ENCODE measurements around the gene C19orf73.
A peak's percentile ranks its signal among the peaks of the same experiment; 100 is the strongest.

The C19orf73 gene

GRCh38 chr19:49118565-49119410 is at the start of gene C19orf73:
Gene C19orf73, minus strand, starts transcription at chr19:49119143. Its CDS starts 121 bp downstream, at chr19:49119022.
- TF ChIP-seq, protein P1, sequence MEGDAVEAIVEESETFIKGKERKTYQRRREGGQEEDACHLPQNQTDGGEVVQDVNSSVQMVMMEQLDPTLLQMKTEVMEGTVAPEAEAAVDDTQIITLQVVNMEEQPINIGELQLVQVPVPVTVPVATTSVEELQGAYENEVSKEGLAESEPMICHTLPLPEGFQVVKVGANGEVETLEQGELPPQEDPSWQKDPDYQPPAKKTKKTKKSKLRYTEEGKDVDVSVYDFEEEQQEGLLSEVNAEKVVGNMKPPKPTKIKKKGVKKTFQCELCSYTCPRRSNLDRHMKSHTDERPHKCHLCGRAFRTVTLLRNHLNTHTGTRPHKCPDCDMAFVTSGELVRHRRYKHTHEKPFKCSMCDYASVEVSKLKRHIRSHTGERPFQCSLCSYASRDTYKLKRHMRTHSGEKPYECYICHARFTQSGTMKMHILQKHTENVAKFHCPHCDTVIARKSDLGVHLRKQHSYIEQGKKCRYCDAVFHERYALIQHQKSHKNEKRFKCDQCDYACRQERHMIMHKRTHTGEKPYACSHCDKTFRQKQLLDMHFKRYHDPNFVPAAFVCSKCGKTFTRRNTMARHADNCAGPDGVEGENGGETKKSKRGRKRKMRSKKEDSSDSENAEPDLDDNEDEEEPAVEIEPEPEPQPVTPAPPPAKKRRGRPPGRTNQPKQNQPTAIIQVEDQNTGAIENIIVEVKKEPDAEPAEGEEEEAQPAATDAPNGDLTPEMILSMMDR (IDR thresholded peaks at IDR 0.05; ENCODE audit: insufficient read depth, low read depth, low read length, missing control alignments): no peak
- H3K4me3 ChIP-seq (ENCODE audit: low read length): peak within 1 kb of the TSS; percentile 75
- DNase-seq (ENCODE audit: low read depth): peak; percentile 97

- TF ChIP-seq, protein P1 (IDR thresholded peaks at IDR 0.05; ENCODE audit: insufficient read depth, low read depth, low read length, missing control alignments): no peak
- no peak for DNase-seq (ENCODE audit: low read depth)
- H3K4me3 ChIP-seq (ENCODE audit: low read length): no peak overlapping the region
Observed at GRCh38 chr19:49168421-49168820, 49.5 kb upstream of the C19orf73 start.

- no peak overlapping the region for H3K4me3 ChIP-seq (ENCODE audit: low read length)
- TF ChIP-seq, protein P1 (IDR thresholded peaks at IDR 0.05; ENCODE audit: insufficient read depth, low read depth, low read length, missing control alignments): no peak
- no peak for DNase-seq (ENCODE audit: low read depth)
Observed at GRCh38 chr19:49167857-49168409, 49.0 kb upstream of the C19orf73 start.

- TF ChIP-seq, protein P1 (IDR thresholded peaks at IDR 0.05; ENCODE audit: insufficient read depth, low read depth, low read length, missing control alignments): no peak
- H3K4me3 ChIP-seq (ENCODE audit: low read length): no peak overlapping the region
- no peak for DNase-seq (ENCODE audit: low read depth)
Observed at GRCh38 chr19:49165865-49166301, 46.9 kb upstream of the C19orf73 start.

DNA sequence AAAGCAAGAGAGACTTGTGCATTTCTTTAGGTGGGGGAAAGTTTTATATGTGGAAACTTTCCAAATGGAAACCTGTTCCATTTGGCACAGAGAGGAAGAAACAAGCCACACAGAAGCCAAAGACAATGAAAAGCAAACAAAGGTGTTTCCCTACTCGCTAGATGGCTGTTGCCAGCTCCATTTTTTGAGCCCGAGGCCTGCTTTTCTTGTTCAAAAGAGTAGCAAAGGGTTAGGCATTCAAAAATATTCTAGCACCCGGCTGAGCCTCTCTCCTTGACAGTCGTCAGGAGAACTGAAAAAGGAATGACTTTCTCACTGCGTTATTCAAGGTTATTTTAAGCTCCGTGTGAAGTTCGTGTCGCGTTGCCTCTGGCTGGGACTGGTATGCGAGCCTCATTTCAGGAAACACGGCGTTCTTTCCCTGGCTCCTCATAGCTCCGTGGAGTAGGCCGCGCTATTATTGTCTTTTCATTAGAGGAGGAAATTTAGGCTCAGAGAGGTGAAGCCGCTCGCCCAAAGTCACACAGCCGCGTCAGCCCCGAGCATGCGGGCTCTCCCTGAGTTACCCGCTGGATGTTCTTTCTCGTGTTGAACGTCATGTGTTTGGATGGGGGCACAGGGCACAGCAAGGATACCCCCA is 46.3 kb upstream of the C19orf73 start:
- peak; percentile 39 for DNase-seq (ENCODE audit: low read depth)

DNA sequence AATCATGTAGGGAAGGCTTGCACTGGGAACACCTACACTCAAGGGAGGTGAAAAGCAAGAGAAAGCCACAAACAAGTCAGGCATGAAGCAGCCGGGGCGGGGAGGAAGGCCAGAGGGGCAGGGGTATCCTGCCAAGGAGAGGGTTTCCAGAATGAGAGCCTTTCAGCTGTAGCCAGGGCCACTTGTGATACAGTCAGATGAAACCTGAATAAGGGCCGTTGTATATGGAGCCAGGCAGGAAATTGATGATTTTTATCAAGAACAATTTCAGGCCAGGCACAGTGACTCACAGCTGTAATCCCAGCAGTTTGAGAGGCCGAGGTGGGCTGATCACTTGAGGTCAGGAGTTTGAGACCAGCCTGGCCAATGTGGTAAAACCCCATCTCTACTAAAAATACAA is 43.0 kb upstream of the C19orf73 start:
- H3K4me3 ChIP-seq (ENCODE audit: low read length): no peak overlapping the region
- TF ChIP-seq, protein P1 (IDR thresholded peaks at IDR 0.05; ENCODE audit: insufficient read depth, low read depth, low read length, missing control alignments): no peak
- no peak for DNase-seq (ENCODE audit: low read depth)

More for the DNA sequence above, 46.3 kb upstream of the C19orf73 start:
- H3K4me3 ChIP-seq (ENCODE audit: low read length): no peak overlapping the region
- TF ChIP-seq, protein P1 (IDR thresholded peaks at IDR 0.05; ENCODE audit: insufficient read depth, low read depth, low read length, missing control alignments): no peak

All from epithelial cell of esophagus (primary cell).